ACC112 (cell line): ENCODE results near the gene UBE2V1.

ENCODE experiments used
- H2AFZ ChIP-seq: fragments of 200-600 bp; sonication (generic); one replicate; pipeline ENCODE4 v1.6.0; 2017; ENCODE audit warnings: antibody characterized with exemption, low read length; ENCODE audit not compliant: unreplicated experiment
- H3K27ac ChIP-seq: fragments of 200-600 bp; sonication (generic); 2 replicates; pipeline ENCODE4 v1.5.1; 2014; ENCODE audit warnings: low read depth, mild to moderate bottlenecking, antibody characterized with exemption, low read length, moderate library complexity
- H3K27me3 ChIP-seq: fragments of 200-600 bp; sonication (generic); 2 replicates; pipeline ENCODE4 v1.6.1; 2014; ENCODE audit warnings: mild to moderate bottlenecking, antibody characterized with exemption, low read length, moderate library complexity, mixed read lengths; ENCODE audit not compliant: insufficient read depth
- H3K36me3 ChIP-seq: fragments of 200-600 bp; sonication (generic); 2 replicates; pipeline ENCODE4 v1.6.1; 2016; ENCODE audit warnings: mild to moderate bottlenecking, antibody characterized with exemption, low read length, moderate library complexity, mixed read lengths; ENCODE audit not compliant: insufficient read depth
- H3K4me1 ChIP-seq: fragments of 200-600 bp; sonication (generic); one replicate; pipeline ENCODE4 v1.6.1; 2016; ENCODE audit warnings: low read length, mixed read lengths; ENCODE audit not compliant: insufficient read depth, unreplicated experiment, control insufficient read depth
- H3K4me3 ChIP-seq: fragments of 200-600 bp; sonication (generic); 2 replicates; pipeline ENCODE4 v1.5.1; 2014; ENCODE audit warnings: mild to moderate bottlenecking, low read depth, low read length
- H3K79me2 ChIP-seq: fragments of 200-600 bp; sonication (generic); one replicate; pipeline ENCODE4 v1.6.0; 2016; ENCODE audit warnings: low read length; ENCODE audit not compliant: control insufficient read depth, unreplicated experiment, insufficient read depth

Gene UBE2V1

GRCh38 chr20:50052550-50053361 is 60.2 kb downstream of the UBE2V1 start:
- Histone ChIP-seq H3K36me3 (no peaks in the 10 kb centered on the region), H3K79me2 (no peaks in the 10 kb centered on the region), H3K27ac (no peak overlapping the region), H3K4me3 (no peak overlapping the region), H3K27me3 (no peaks in the 10 kb centered on the region), H2AFZ (no peak overlapping the region), H3K4me1 (peaks cover 7% of the 10 kb centered on the region)

- Histone ChIP-seq H3K4me1 (peaks cover 18% of the 10 kb centered on the region), H2AFZ (no peak overlapping the region), H3K4me3 (no peak overlapping the region), H3K79me2 (no peaks in the 10 kb centered on the region), H3K36me3 (no peaks in the 10 kb centered on the region), H3K27ac (no peak overlapping the region), H3K27me3 (no peaks in the 10 kb centered on the region)
Measured at GRCh38 chr20:50050660-50051308, 62.2 kb downstream of the UBE2V1 start.

GRCh38 chr20:50050214-50050613 is 62.7 kb downstream of the UBE2V1 start:
- Histone ChIP-seq H3K79me2 (no peaks in the 10 kb centered on the region), H2AFZ (no peak overlapping the region), H3K27ac (no peak overlapping the region), H3K36me3 (no peaks in the 10 kb centered on the region), H3K4me1 (peaks cover 17% of the 10 kb centered on the region), H3K4me3 (no peak overlapping the region), H3K27me3 (no peaks in the 10 kb centered on the region)

GRCh38 chr20:50049442-50050026 is 63.4 kb downstream of the UBE2V1 start:
- Histone ChIP-seq H3K4me1 (peaks cover 11% of the 10 kb centered on the region), H3K27ac (no peak overlapping the region), H3K27me3 (no peaks in the 10 kb centered on the region), H3K79me2 (no peaks in the 10 kb centered on the region), H3K4me3 (no peak overlapping the region), H2AFZ (no peak overlapping the region), H3K36me3 (no peaks in the 10 kb centered on the region)

GRCh38 chr20:50048420-50049166 is 64.4 kb downstream of the UBE2V1 start:
- no peak overlapping the region for H2AFZ ChIP-seq
- no peaks in the 10 kb centered on the region for H3K36me3 ChIP-seq
- no peak overlapping the region for H3K4me3 ChIP-seq
- H3K4me1 ChIP-seq, result peaks cover 19% of the 10 kb centered on the region
- H3K27ac ChIP-seq, result peak overlapping the region; percentile 2; the same call in 1 of the 2 replicates
- H3K27me3 ChIP-seq, result no peaks in the 10 kb centered on the region
- no peaks in the 10 kb centered on the region for H3K79me2 ChIP-seq

GRCh38 chr20:50044353-50044960 is 68.5 kb downstream of the UBE2V1 start:
- H3K4me3 ChIP-seq, result no peak overlapping the region
- no peak overlapping the region for H2AFZ ChIP-seq
- no peaks in the 10 kb centered on the region for H3K79me2 ChIP-seq
- peaks cover 19% of the 10 kb centered on the region for H3K4me1 ChIP-seq
- H3K27me3 ChIP-seq, result no peaks in the 10 kb centered on the region
- no peak overlapping the region for H3K27ac ChIP-seq
- no peaks in the 10 kb centered on the region for H3K36me3 ChIP-seq

GRCh38 chr20:50043573-50044352 is 69.2 kb downstream of the UBE2V1 start:
- Histone ChIP-seq H3K27me3 (no peaks in the 10 kb centered on the region), H3K4me1 (peaks cover 19% of the 10 kb centered on the region), H3K27ac (no peak overlapping the region), H3K4me3 (no peak overlapping the region), H3K79me2 (no peaks in the 10 kb centered on the region), H3K36me3 (no peaks in the 10 kb centered on the region), H2AFZ (no peak overlapping the region)

- Histone ChIP-seq H3K36me3 (no peaks in the 10 kb centered on the region), H3K27me3 (no peaks in the 10 kb centered on the region), H3K4me3 (no peak overlapping the region), H3K79me2 (no peaks in the 10 kb centered on the region), H2AFZ (no peak overlapping the region), H3K27ac (no peak overlapping the region), H3K4me1 (peaks cover 19% of the 10 kb centered on the region)
Measured at GRCh38 chr20:50042370-50043313, 70.3 kb downstream of the UBE2V1 start.

GRCh38 chr20:50041246-50041873 is 71.6 kb downstream of the UBE2V1 start:
- H3K4me1 ChIP-seq, result peaks cover 8% of the 10 kb centered on the region
- no peaks in the 10 kb centered on the region for H3K27me3 ChIP-seq
- H3K27ac ChIP-seq, result no peak overlapping the region
- H3K79me2 ChIP-seq, result no peaks in the 10 kb centered on the region
- H3K4me3 ChIP-seq, result no peak overlapping the region
- no peaks in the 10 kb centered on the region for H3K36me3 ChIP-seq
- no peak overlapping the region for H2AFZ ChIP-seq
